Type B pancreatic cell (in vitro differentiated cells): ENCODE measurements around the gene TUT7. TPM values are rescaled to one million over a fixed set of nuclear protein-coding genes. Genes with fewer than 3 reads are reported as not detected.

Experiments
- DNase-seq: peaks from one replicate; pipeline ENCODE4 v3.0.0; 2021; ENCODE audit warnings: mixed read lengths; ENCODE audit not compliant: unreplicated experiment; ENCODE audit errors: extremely low spot score
- H3K27ac Mint-ChIP-seq: 2 replicates; pipeline ENCODE4 v1.8.0; 2021; ENCODE audit warnings: mild to moderate bottlenecking, mixed read lengths
- H3K27me3 Mint-ChIP-seq: 2 replicates; pipeline ENCODE4 v1.8.0; 2021; ENCODE audit warnings: mixed read lengths
- H3K36me3 Mint-ChIP-seq: 2 replicates; pipeline ENCODE4 v1.8.0; 2021; ENCODE audit warnings: mixed read lengths
- H3K4me1 Mint-ChIP-seq: one replicate; pipeline ENCODE4 v1.8.0; 2021; ENCODE audit warnings: mixed read lengths; ENCODE audit not compliant: unreplicated experiment
- H3K4me3 Mint-ChIP-seq: 2 replicates; pipeline ENCODE4 v1.8.0; 2021; ENCODE audit warnings: mild to moderate bottlenecking, mixed read lengths
- H3K9me3 Mint-ChIP-seq: 2 replicates; pipeline ENCODE4 v1.8.0; 2021; ENCODE audit warnings: mixed read lengths
- total RNA-seq: library from RNA; stranded (reverse); gene quantifications from 2 replicates; pipeline ENCODE4 v1.2.1, GENCODE V29; 2021; ENCODE audit warnings: low replicate concordance
- TF ChIP-seq, protein P1 (sequence below): fragments of 200-600 bp; sonication (generic); conservative IDR thresholded peaks from 2 replicates; pipeline ENCODE4 v1.5.0; 2021; ENCODE audit warnings: antibody characterized with exemption, mild to moderate bottlenecking

The TUT7 gene
- total RNA-seq, 1 donor from 2014 or later, result 26.5 TPM

DNA sequence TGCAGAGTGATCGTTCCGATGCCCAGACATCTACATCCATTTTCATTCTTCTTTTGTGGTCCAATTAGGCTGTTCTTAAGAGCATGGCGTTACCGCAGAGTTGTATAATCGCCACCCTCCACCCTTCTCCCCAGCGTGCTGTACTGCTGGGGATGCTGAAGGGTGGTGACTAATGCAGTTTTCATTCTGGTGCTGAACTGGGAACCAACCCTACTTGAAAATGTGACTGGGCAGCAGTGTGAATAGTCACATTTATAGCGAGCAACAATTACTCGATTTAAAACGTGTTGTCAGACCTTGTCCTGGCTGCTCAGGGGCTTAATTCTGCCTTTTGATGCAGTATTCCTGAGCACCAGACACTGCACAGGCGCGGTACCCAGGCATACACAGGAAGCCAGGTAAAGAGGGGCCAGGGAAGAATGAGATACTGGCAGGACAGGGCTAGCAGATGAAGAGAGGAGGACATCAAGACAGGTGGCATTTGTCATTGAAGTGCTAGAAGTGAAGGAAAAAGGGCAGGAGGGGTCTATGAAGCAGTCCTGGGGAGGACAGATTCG, 71.2 kb downstream of the TUT7 start:
- Mint-ChIP-seq H3K27me3 (no peaks in the 10 kb centered on the region), H3K36me3 (peaks cover 11% of the 10 kb centered on the region), H3K4me3 (peak overlapping the region; percentile 95), H3K27ac (peak overlapping the region; percentile 98), H3K4me1 (peaks cover 35% of the 10 kb centered on the region), H3K9me3 (no peaks in the 10 kb centered on the region)
- no peak for DNase-seq
- TF ChIP-seq, protein P1, sequence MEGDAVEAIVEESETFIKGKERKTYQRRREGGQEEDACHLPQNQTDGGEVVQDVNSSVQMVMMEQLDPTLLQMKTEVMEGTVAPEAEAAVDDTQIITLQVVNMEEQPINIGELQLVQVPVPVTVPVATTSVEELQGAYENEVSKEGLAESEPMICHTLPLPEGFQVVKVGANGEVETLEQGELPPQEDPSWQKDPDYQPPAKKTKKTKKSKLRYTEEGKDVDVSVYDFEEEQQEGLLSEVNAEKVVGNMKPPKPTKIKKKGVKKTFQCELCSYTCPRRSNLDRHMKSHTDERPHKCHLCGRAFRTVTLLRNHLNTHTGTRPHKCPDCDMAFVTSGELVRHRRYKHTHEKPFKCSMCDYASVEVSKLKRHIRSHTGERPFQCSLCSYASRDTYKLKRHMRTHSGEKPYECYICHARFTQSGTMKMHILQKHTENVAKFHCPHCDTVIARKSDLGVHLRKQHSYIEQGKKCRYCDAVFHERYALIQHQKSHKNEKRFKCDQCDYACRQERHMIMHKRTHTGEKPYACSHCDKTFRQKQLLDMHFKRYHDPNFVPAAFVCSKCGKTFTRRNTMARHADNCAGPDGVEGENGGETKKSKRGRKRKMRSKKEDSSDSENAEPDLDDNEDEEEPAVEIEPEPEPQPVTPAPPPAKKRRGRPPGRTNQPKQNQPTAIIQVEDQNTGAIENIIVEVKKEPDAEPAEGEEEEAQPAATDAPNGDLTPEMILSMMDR, result no peak

DNA sequence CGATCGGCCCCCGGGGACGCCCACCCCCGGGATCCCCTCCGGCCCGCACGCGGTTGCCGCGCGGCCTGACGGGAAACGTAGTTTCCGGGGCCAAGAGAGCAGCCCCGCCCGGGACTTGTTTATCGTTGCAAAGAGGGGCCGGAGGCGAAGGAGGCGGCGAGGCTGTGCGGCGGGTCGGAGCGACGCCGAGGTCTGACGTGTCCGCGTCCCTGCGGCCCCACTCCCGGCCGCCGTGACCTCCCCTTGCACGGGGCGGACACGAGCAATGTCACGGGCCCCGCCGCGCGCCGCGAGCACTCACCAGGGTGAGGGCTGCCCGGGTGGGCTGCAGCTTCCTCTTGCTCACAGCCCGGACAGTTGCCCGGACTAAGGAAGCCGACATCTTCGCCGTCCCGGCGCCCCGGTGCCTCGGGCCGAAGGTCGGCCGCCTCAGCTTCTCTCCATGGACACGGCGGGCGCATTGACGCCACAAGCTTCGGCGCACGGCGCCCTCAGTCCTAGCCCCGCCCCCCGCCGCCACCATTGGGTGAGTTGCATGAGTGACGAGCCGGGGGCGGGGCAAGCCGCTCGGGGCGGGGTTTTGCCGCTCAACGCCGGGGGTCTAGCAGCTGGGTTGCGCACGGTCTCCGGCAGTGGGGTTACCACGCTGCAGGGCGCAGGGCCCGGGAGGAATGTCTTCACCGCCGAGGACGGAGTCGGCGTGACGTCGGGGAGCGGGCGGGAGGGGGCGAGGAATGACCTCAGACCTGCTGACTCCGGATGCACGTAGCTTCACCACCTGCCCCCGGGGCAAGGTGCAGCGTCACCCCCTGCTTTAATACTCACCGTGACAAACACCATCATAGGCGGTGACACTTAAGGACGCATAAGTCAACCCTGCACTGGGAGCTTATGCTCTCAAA, 71.9 kb downstream of the TUT7 start, which contains the start of gene ISCA1:
ISCA1 (minus strand) TSS at position 462 of the 902 bp plus-strand sequence; CDS start at position 382, 80 bp downstream.
- Mint-ChIP-seq H3K4me3 (peak within 1 kb of the TSS; percentile 95), H3K9me3 (no peaks in the 10 kb centered on the region), H3K36me3 (peaks cover 11% of the 10 kb centered on the region), H3K4me1 (peaks cover 35% of the 10 kb centered on the region), H3K27ac (peak within 1 kb of the TSS; percentile 98), H3K27me3 (no peaks in the 10 kb centered on the region)
- DNase-seq, result peak; percentile 98
- TF ChIP-seq, protein P1, result no peak

DNA sequence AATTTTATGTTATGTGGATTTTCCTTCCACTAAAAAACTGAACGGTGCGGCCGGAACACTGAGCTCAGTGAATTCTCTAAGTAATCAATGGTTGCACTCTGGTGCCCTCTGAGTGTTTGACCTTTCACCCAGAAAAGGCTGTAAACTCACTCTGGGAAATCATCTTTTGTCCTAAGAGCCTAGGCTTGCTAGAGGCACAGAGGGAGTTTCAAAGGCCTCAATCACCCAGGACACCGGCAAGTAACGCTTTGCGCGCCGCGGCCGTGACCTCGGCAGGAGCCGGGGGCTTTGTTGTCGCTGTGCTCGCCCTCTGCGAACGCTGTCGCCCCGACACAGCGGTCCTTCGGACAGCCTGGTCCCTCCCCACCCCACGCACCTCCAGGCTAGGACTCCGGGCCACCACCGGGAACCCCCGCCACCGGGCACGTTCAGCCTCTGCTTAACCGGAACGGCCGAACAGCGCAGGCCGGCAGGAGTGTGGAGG, 72.6 kb downstream of the TUT7 start:
- TF ChIP-seq, protein P1, result no peak
- H3K4me3 Mint-ChIP-seq, result peak overlapping the region; percentile 95
- H3K4me1 Mint-ChIP-seq, result peaks cover 36% of the 10 kb centered on the region
- no peaks in the 10 kb centered on the region for H3K9me3 Mint-ChIP-seq
- no peak for DNase-seq
- H3K27me3 Mint-ChIP-seq, result no peaks in the 10 kb centered on the region
- H3K27ac Mint-ChIP-seq, result peak overlapping the region; percentile 91
- peaks cover 11% of the 10 kb centered on the region for H3K36me3 Mint-ChIP-seq

DNA sequence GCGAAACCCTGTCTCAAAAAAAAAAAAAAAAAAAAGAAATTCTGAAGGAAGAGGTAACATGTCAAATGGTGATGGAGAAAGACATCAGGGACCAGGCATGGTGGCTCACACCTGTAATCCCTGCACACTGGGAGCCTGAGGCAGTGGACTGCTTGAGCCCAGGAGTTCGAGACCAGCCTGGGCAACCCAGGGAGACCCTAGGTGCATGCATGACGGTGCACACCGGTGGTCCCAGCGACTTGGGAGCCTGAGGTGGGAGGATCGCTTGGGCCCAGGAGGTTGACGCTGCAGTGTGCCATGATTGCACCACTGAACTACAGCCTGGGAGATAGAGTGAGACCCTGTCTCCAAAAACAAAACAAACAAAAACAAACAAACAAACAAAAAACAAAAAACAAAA, 73.6 kb downstream of the TUT7 start:
- Mint-ChIP-seq H3K27me3 (no peaks in the 10 kb centered on the region), H3K4me3 (peak overlapping the region; percentile 95), H3K27ac (peak overlapping the region; percentile 91), H3K9me3 (no peaks in the 10 kb centered on the region), H3K4me1 (peaks cover 36% of the 10 kb centered on the region), H3K36me3 (peaks cover 11% of the 10 kb centered on the region)
- no peak for DNase-seq
- TF ChIP-seq, protein P1, result no peak

DNA sequence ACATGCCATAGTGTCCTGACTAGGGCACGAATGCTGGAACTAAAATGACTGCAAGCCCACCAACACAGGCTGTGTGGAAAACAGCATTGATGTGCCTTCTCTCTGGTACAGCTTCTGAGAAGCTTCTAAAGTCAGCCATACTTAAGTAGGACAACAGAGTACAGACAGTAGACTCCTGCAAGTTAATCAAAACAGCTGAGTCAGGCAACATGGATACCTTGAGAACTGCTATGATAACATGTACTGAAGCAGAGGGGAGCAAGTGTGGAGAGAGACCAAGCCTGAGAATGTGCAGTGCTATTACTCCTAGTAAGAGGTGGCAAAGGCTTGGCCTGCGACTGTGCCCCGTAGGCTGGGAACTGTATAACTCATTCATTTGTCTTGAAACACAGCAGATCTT, 74.4 kb downstream of the TUT7 start:
- Mint-ChIP-seq H3K9me3 (no peaks in the 10 kb centered on the region), H3K27ac (peak overlapping the region; percentile 57), H3K27me3 (no peaks in the 10 kb centered on the region), H3K36me3 (peaks cover 11% of the 10 kb centered on the region), H3K4me1 (peaks cover 36% of the 10 kb centered on the region), H3K4me3 (peak overlapping the region; percentile 84)
- TF ChIP-seq, protein P1, result no peak
- DNase-seq, result no peak
